ENCODE data around the gene MET. TPM values are rescaled to one million over a fixed set of nuclear protein-coding genes. Genes with fewer than 3 reads are reported as not detected.

Gene MET
- total RNA-seq, 1 experiment from 2014 or later: 200 TPM

DNA sequence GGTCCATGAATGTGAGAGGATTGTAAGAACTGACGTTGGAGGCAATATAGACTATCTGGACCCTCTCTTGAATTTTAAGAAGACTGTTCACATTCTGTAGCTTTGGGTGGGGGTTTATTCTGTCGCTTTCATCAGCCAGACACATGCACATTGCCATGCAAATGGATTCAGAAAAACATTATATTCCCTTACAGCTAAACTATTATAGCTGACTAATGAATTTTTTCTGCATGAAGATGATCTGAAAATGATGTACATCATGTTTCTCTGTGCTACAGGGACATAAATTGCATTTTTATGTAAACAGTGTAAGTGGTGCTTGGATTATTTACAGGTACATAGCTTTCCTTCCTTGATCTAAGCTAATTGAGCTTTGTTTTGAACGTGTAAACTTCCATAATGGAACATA is 1.5 kb downstream of the MET start:
- ChIA-PET RAD21 (ENCODE audit: low non-redundant PET in 1 of 2, low total read pairs in 2 of 2, uncharacterized antibody in 2 of 2, unreplicated experiment in 2 of 2) (interaction anchor here in 1 of 2 experiments (1.2 kb wide), 1 partner anchor 39 kb away, joined by 3 read pairs; no protein-coding TSS in a partner anchor), CTCF (interaction anchor here (1.2 kb wide), 2 partner anchors 20 to 82 kb away, joined by 3 to 4 read pairs; no protein-coding TSS in a partner anchor), POLR2A (interaction anchor here (0.8 to 3.5 kb wide), 5 partner anchors 13 to 96 kb away, joined by 3 to 11 read pairs (median 3); no protein-coding TSS in a partner anchor)
- peaks cover 0 to 6% of the 10 kb centered on the region in 2 experiments; a peak in 1 of 4 replicates for H3K9me3 ChIP-seq (ENCODE audit: control insufficient read depth in 1 of 2, insufficient read depth in 1 of 2, low read depth in 1 of 2, low read length in 2 of 2)
- peaks cover 57 to 72% of the 10 kb centered on the region in 2 experiments for H3K4me1 ChIP-seq (ENCODE audit: control insufficient read depth in 1 of 2, insufficient read depth in 2 of 2, low read length in 2 of 2)
- no peak overlapping the region for H2AFZ ChIP-seq (ENCODE audit: low read depth, low read length, poor library complexity, severe bottlenecking)
- no peak for DNase-seq (ENCODE audit: low read depth, low spot score)
- H3K36me3 ChIP-seq (ENCODE audit: control insufficient read depth in 1 of 2, insufficient read depth in 2 of 2, low read length in 2 of 2): peaks cover 4 to 14% of the 10 kb centered on the region in 2 experiments; a peak in 1 of 4 replicates
- intact Hi-C loops (cut with micrococcal nuclease): loop anchor here (10.0 kb wide), 2 partner anchors 101 to 499 kb away; no protein-coding TSS in a partner anchor
- peak overlapping the region; percentile 94 for H3K9ac ChIP-seq (ENCODE audit: low read length)
- peaks cover 75% of the 10 kb centered on the region for H3K79me2 ChIP-seq (ENCODE audit: insufficient read depth, low read length)
- no peak for ATAC-seq
- H3K9me2 ChIP-seq (ENCODE audit: insufficient read depth): no peaks in the 10 kb centered on the region
- peak overlapping the region; percentile 87 for H3K4me2 ChIP-seq (ENCODE audit: low read length)
- H3K27ac ChIP-seq (ENCODE audit: low read depth, low read length): peak overlapping the region; percentile 90
- H4K20me1 ChIP-seq (ENCODE audit: insufficient read depth): no peaks in the 10 kb centered on the region
- BruUV-seq (replicated peaks): no TSS peak
- peak overlapping the region; percentile 86 to 90 for H3K4me3 ChIP-seq (replicated peaks in 1 of 2; ENCODE audit: low read depth in 1 of 2, low read length in 2 of 2)
- TF ChIP-seq CBX3 (IDR thresholded peaks at IDR 0.05; ENCODE audit: low read depth) (no peak), EZH2 (IDR thresholded peaks at IDR 0.05) (no peak), SIN3A (IDR thresholded peaks at IDR 0.05; ENCODE audit: low read depth) (peak; percentile 32; the same call in 1 of the 2 replicates), POLR2AphosphoS5 (IDR thresholded peaks at IDR 0.05; ENCODE audit: low read depth, low read length) (peak; percentile 26; the same call in 1 of the 2 replicates)
- H3K27me3 ChIP-seq (ENCODE audit: insufficient read depth, low read length): no peaks in the 10 kb centered on the region

- Histone ChIP-seq H3K4me3 (replicated peaks in 1 of 2; ENCODE audit: low read depth in 1 of 2, low read length in 2 of 2) (peak overlapping the region; percentile 86 to 90), H2AFZ (ENCODE audit: low read depth, low read length, poor library complexity, severe bottlenecking) (no peak overlapping the region), H3K27me3 (ENCODE audit: insufficient read depth, low read length) (no peaks in the 10 kb centered on the region), H3K9me3 (ENCODE audit: control insufficient read depth in 1 of 2, insufficient read depth in 1 of 2, low read depth in 1 of 2, low read length in 2 of 2) (peaks cover 0 to under 1% of the 10 kb centered on the region in 2 experiments; a peak in 1 of 4 replicates), H3K36me3 (ENCODE audit: control insufficient read depth in 1 of 2, insufficient read depth in 2 of 2, low read length in 2 of 2) (peaks cover 4 to 14% of the 10 kb centered on the region in 2 experiments; a peak in 1 of 4 replicates), H3K9ac (ENCODE audit: low read length) (peak overlapping the region; percentile 94), H3K4me1 (ENCODE audit: control insufficient read depth in 1 of 2, insufficient read depth in 2 of 2, low read length in 2 of 2) (peaks cover 69 to 84% of the 10 kb centered on the region in 2 experiments), H3K79me2 (ENCODE audit: insufficient read depth, low read length) (peaks cover 87% of the 10 kb centered on the region), H3K9me2 (ENCODE audit: insufficient read depth) (no peaks in the 10 kb centered on the region), H3K27ac (ENCODE audit: low read depth, low read length) (peak overlapping the region; percentile 90), H4K20me1 (ENCODE audit: insufficient read depth) (no peaks in the 10 kb centered on the region; the same call in 1 of the 2 replicates), H3K4me2 (ENCODE audit: low read length) (peak overlapping the region; percentile 87)
- no peak for DNase-seq (ENCODE audit: low read depth, low spot score)
- ChIA-PET RAD21 (ENCODE audit: low non-redundant PET in 1 of 2, low total read pairs in 2 of 2, uncharacterized antibody in 2 of 2, unreplicated experiment in 2 of 2) (no interaction called here), POLR2A (interaction anchor here (1.1 to 3.5 kb wide), 6 partner anchors 12 to 95 kb away, joined by 3 to 11 read pairs (median 4); no protein-coding TSS in a partner anchor), CTCF (interaction anchor here (1.1 to 1.2 kb wide), 3 partner anchors 12 to 83 kb away, joined by 3 to 4 read pairs (median 3); no protein-coding TSS in a partner anchor)
- BruUV-seq (replicated peaks): no TSS peak
- ATAC-seq: no peak
- intact Hi-C loops (cut with micrococcal nuclease): loop anchor here (10.0 kb wide), 2 partner anchors 100 to 500 kb away; no protein-coding TSS in a partner anchor
- TF ChIP-seq SIN3A (IDR thresholded peaks at IDR 0.05; ENCODE audit: low read depth) (0 out of 2 replicates have a peak, but pooled peaks have one; percentile 21), EZH2phosphoT487 (IDR thresholded peaks at IDR 0.05; ENCODE audit: borderline replicate concordance) (no peak), SRF (IDR thresholded peaks at IDR 0.05; ENCODE audit: low read depth) (0 out of 2 replicates have a peak, but pooled peaks have one; percentile 20), ZBTB33 (IDR thresholded peaks at IDR 0.05; ENCODE audit: extremely low read depth, insufficient replicate concordance, low read length) (no peak), POLR2A (IDR thresholded peaks at IDR 0.05; ENCODE audit: borderline replicate concordance, extremely low read depth, insufficient read depth, insufficient read length) (no peak), JUND (IDR thresholded peaks at IDR 0.05) (peak; percentile 20; the same call in 1 of the 2 replicates), CTCF (IDR thresholded peaks at IDR 0.05 in 2 of 3, conservative IDR thresholded peaks at IDR 0.05 in 1 of 3; ENCODE audit: borderline replicate concordance in 1 of 3, insufficient read depth in 1 of 3, low read depth in 2 of 3, low read length in 2 of 3) (no peak), SP1 (IDR thresholded peaks at IDR 0.05; ENCODE audit: low read depth) (peak; percentile 22; the same call in 1 of the 2 replicates), ZNF274 (IDR thresholded peaks at IDR 0.05; ENCODE audit: low read depth, low read length) (no peak), CBX3 (IDR thresholded peaks at IDR 0.05; ENCODE audit: low read depth) (0 out of 2 replicates have a peak, but pooled peaks have one; percentile 13)
- TF ChIP-seq, protein P1, sequence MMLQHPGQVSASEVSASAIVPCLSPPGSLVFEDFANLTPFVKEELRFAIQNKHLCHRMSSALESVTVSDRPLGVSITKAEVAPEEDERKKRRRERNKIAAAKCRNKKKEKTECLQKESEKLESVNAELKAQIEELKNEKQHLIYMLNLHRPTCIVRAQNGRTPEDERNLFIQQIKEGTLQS (IDR thresholded peaks at IDR 0.05): no peak
These were observed 2.6 kb downstream of the MET start for GRCh38 chr7:116674508-116675173.

All from HCT116 (cell line).